Measurements from ENCODE around the gene COL28A1. TPM values are rescaled to one million over a fixed set of nuclear protein-coding genes. Genes with fewer than 3 reads are reported as not detected.

Gene COL28A1
- total RNA-seq, 5 donors from 2014 or later (not counting 1 experiment from before 2014, with no cell fraction given): 0.09 to 0.23 (median 0.19) TPM; not detected in 1

DNA sequence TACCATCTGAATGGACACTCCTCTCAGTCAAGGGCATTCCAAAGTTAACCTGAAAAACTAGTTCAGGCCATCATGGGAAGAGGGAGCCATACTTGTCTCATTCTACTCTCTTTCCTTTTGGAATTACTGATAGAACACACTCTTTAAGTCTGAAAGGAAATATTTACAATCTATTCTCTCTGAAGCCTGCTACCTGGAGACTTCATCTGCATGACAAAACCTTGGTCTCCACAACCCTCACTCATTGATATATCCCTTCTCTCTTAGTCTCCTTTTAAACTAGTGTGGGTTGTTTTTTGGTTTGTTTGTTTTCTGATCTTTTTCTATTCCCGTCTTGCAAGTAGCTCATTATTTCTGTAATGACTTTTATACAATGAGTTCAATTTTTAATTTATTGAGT, 183.8 kb downstream of the COL28A1 start:
- H3K4me3 ChIP-seq (ENCODE audit: control insufficient read depth in 1 of 2, extremely low read depth in 1 of 2, low read length in 1 of 2): no peak overlapping the region
- ATAC-seq (replicated peaks in 1 of 4) (no peak), DNase-seq (no peak)
- ChIA-PET POLR2A (no interaction called here), CTCF (interaction anchor here in 1 of 2 donors (0.9 kb wide), 1 partner anchor 249 kb away, joined by 4 read pairs; no protein-coding TSS in a partner anchor)
- H3K4me1 ChIP-seq (ENCODE audit: control insufficient read depth in 1 of 2, extremely low read depth in 1 of 2, insufficient read depth in 2 of 2, low read length in 2 of 2): no peaks in the 10 kb centered on the region
- Mint-ChIP-seq H3K36me3 (no peaks in the 10 kb centered on the region), H3K27me3 (peaks cover 13 to 20% of the 10 kb centered on the region in 2 donors), H3K4me1 (no peaks in the 10 kb centered on the region), H3K4me3 (no peak overlapping the region), H3K9me3 (peaks cover 0 to 6% (median 0%) of the 10 kb centered on the region in 3 donors), H3K27ac (no peak overlapping the region)
- H3K9me3 ChIP-seq: no peaks in the 10 kb centered on the region
- WGBS (ENCODE audit: insufficient coverage): no CpG with 5 or more reads among the region's 1 CpG
- no peaks in the 10 kb centered on the region for H3K27me3 ChIP-seq (replicated peaks in 1 of 2; ENCODE audit: control insufficient read depth in 2 of 2, extremely low read depth in 1 of 2, insufficient read depth in 2 of 2, low read length in 1 of 2)
- H3K36me3 ChIP-seq (ENCODE audit: control insufficient read depth in 2 of 2, extremely low read depth in 1 of 2, insufficient read depth in 1 of 2, low read length in 1 of 2): no peaks in the 10 kb centered on the region
- H3K27ac ChIP-seq (ENCODE audit: low read length): no peak overlapping the region

DNA sequence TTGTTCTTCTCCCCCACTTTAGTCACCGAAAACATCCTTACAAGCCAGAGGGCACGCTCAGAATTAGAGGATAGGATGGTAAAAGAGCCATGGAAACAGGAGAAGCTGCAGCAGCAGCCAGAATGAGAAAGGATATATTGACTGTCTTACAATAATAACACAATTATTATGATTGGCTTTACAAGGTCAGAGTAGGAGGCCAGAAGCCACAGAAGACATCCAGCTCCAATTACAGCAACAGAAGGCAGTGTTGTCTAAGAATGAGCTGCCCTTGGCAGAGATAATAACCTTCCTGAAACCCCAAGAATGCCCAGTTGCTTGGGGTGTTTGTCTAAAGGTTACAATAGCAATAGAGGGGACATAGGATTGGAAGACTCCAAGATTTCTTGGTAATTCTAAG, 184.5 kb downstream of the COL28A1 start:
- no CpG with 5 or more reads among the region's 2 CpGs for WGBS (ENCODE audit: insufficient coverage)
- H3K4me3 Mint-ChIP-seq: no peak overlapping the region

DNA sequence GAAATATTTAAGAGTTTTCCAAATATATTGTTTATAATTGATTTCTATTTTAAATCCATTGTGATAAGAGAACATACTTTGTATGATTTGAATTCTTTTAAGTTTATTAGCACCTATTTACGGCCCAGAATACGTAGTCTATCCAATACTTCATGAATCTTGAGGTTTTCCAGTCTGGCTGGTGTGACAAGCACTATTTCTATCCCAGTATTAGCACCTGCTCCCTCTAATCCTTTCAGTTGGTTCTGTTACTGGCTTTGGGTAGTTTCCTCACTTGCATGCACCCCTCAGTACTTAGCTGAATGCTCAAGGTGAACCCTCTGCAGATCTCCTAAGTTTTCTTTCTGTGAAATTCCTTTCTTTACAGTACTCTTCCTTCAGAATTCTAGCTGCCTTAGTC, 186.5 kb downstream of the COL28A1 start:
- no peaks in the 10 kb centered on the region for H3K9me3 ChIP-seq
- no peaks in the 10 kb centered on the region for H3K4me1 ChIP-seq (ENCODE audit: control insufficient read depth in 1 of 2, extremely low read depth in 1 of 2, insufficient read depth in 2 of 2, low read length in 2 of 2)
- no peak overlapping the region for H3K27ac ChIP-seq (ENCODE audit: low read length)
- H3K36me3 ChIP-seq (ENCODE audit: control insufficient read depth in 2 of 2, extremely low read depth in 1 of 2, insufficient read depth in 1 of 2, low read length in 1 of 2): no peaks in the 10 kb centered on the region
- Mint-ChIP-seq H3K4me3 (no peak overlapping the region), H3K36me3 (no peaks in the 10 kb centered on the region), H3K9me3 (peaks cover 0 to 6% (median 0%) of the 10 kb centered on the region in 3 donors), H3K27me3 (peaks cover 22 to 28% of the 10 kb centered on the region in 2 donors), H3K27ac (no peak overlapping the region), H3K4me1 (no peaks in the 10 kb centered on the region)
- H3K4me3 ChIP-seq (ENCODE audit: control insufficient read depth in 1 of 2, extremely low read depth in 1 of 2, low read length in 1 of 2): no peak overlapping the region
- ChIA-PET POLR2A (no interaction called here), CTCF (interaction anchor here in 1 of 2 donors (0.7 kb wide), 1 partner anchor 835 kb away, joined by 3 read pairs; no protein-coding TSS in a partner anchor)
- no CpG with 5 or more reads among the region's 2 CpGs for WGBS (ENCODE audit: insufficient coverage)
- DNase-seq (no peak), ATAC-seq (replicated peaks in 1 of 4) (no peak)
- no peaks in the 10 kb centered on the region for H3K27me3 ChIP-seq (replicated peaks in 1 of 2; ENCODE audit: control insufficient read depth in 2 of 2, extremely low read depth in 1 of 2, insufficient read depth in 2 of 2, low read length in 1 of 2)

More for the DNA sequence above, 184.5 kb downstream of the COL28A1 start:
- no peak for ATAC-seq (replicated peaks in 1 of 4)
- no peaks in the 10 kb centered on the region for H3K36me3 ChIP-seq (ENCODE audit: control insufficient read depth in 2 of 2, extremely low read depth in 1 of 2, insufficient read depth in 1 of 2, low read length in 1 of 2)
- no peaks in the 10 kb centered on the region for H3K9me3 ChIP-seq
- no peaks in the 10 kb centered on the region for H3K4me1 ChIP-seq (ENCODE audit: control insufficient read depth in 1 of 2, extremely low read depth in 1 of 2, insufficient read depth in 2 of 2, low read length in 2 of 2)
- H3K27me3 ChIP-seq (replicated peaks in 1 of 2; ENCODE audit: control insufficient read depth in 2 of 2, extremely low read depth in 1 of 2, insufficient read depth in 2 of 2, low read length in 1 of 2): no peaks in the 10 kb centered on the region
- CTCF ChIA-PET: interaction anchor here in 1 of 2 donors (0.7 kb wide), 1 partner anchor 61 kb away, joined by 3 read pairs; no protein-coding TSS in a partner anchor
- no peak overlapping the region for H3K27ac Mint-ChIP-seq
- no peaks in the 10 kb centered on the region for H3K4me1 Mint-ChIP-seq
- POLR2A ChIA-PET: no interaction called here
- no peaks in the 10 kb centered on the region for H3K36me3 Mint-ChIP-seq
- no peak overlapping the region for H3K4me3 ChIP-seq (ENCODE audit: control insufficient read depth in 1 of 2, extremely low read depth in 1 of 2, low read length in 1 of 2)
- H3K27me3 Mint-ChIP-seq: peaks cover 13 to 20% of the 10 kb centered on the region in 2 donors
- H3K9me3 Mint-ChIP-seq: peaks cover 0 to 6% (median 0%) of the 10 kb centered on the region in 3 donors
- DNase-seq: no peak
- no peak overlapping the region for H3K27ac ChIP-seq (ENCODE audit: low read length)

DNA sequence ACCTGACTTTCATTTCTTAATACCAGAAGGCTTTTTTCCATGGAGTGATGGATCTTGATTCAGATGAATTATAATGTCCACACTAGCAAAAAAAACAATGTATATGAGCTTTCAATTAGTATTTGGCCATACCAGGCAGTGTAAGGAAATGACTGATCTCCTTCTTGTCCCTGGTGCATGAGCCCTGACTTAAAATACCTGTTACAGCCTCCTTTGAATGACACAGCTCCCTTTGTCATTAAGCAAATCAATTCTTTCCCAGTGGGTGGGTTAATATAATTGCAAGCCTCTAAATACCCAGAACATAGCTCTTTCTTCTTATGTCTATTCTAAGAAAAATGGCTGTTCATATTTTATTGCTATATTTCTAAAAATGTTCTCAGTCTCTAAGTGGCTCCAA, 188.6 kb downstream of the COL28A1 start:
- H3K4me3 ChIP-seq (ENCODE audit: control insufficient read depth in 1 of 2, extremely low read depth in 1 of 2, low read length in 1 of 2): no peak overlapping the region
- ATAC-seq (replicated peaks in 1 of 4) (no peak), DNase-seq (no peak)
- Mint-ChIP-seq H3K4me3 (no peak overlapping the region), H3K9me3 (peaks cover 0 to 2% (median 0%) of the 10 kb centered on the region in 3 donors), H3K4me1 (no peaks in the 10 kb centered on the region), H3K36me3 (no peaks in the 10 kb centered on the region), H3K27ac (no peak overlapping the region), H3K27me3 (peaks cover 15 to 20% of the 10 kb centered on the region in 2 donors)
- no peaks in the 10 kb centered on the region for H3K36me3 ChIP-seq (ENCODE audit: control insufficient read depth in 2 of 2, extremely low read depth in 1 of 2, insufficient read depth in 1 of 2, low read length in 1 of 2)
- H3K27me3 ChIP-seq (replicated peaks in 1 of 2; ENCODE audit: control insufficient read depth in 2 of 2, extremely low read depth in 1 of 2, insufficient read depth in 2 of 2, low read length in 1 of 2): no peaks in the 10 kb centered on the region
- ChIA-PET CTCF (interaction anchor here in 1 of 2 donors (0.6 kb wide), 1 partner anchor 292 kb away, joined by 4 read pairs; no protein-coding TSS in a partner anchor), POLR2A (no interaction called here)
- H3K4me1 ChIP-seq (ENCODE audit: control insufficient read depth in 1 of 2, extremely low read depth in 1 of 2, insufficient read depth in 2 of 2, low read length in 2 of 2): no peaks in the 10 kb centered on the region
- H3K27ac ChIP-seq (ENCODE audit: low read length): no peak overlapping the region
- H3K9me3 ChIP-seq: no peaks in the 10 kb centered on the region

DNA sequence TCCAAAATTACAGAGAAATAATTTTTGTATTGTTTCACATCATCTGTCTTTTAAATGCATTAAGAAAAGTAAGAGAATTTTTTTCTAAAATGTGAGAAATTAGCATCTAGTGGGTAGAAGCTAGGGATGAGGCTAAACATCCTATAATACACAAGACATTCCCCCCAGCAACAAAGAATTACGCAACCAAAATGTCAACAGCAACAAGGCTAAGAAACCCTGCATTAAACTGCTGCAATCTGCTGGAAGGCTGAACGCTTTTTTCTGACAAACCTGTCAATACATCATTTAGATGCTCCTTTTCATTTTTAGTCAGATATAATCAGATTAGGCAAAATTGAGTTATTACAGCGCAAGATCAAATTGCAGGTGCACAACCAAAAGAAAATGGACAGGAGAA, 191.1 kb downstream of the COL28A1 start:
- Mint-ChIP-seq H3K4me1 (no peaks in the 10 kb centered on the region), H3K36me3 (no peaks in the 10 kb centered on the region), H3K9me3 (no peaks in the 10 kb centered on the region), H3K27ac (no peak overlapping the region), H3K27me3 (peaks cover 15 to 19% of the 10 kb centered on the region in 2 donors), H3K4me3 (no peak overlapping the region)
- ChIA-PET CTCF (interaction anchor here in 1 of 2 donors (1.0 kb wide), 1 partner anchor 245 kb away, joined by 3 read pairs; no protein-coding TSS in a partner anchor), POLR2A (no interaction called here)
- no peaks in the 10 kb centered on the region for H3K9me3 ChIP-seq
- H3K36me3 ChIP-seq (ENCODE audit: control insufficient read depth in 2 of 2, extremely low read depth in 1 of 2, insufficient read depth in 1 of 2, low read length in 1 of 2): no peaks in the 10 kb centered on the region
- no peaks in the 10 kb centered on the region for H3K27me3 ChIP-seq (replicated peaks in 1 of 2; ENCODE audit: control insufficient read depth in 2 of 2, extremely low read depth in 1 of 2, insufficient read depth in 2 of 2, low read length in 1 of 2)
- H3K4me3 ChIP-seq (ENCODE audit: control insufficient read depth in 1 of 2, extremely low read depth in 1 of 2, low read length in 1 of 2): no peak overlapping the region
- H3K27ac ChIP-seq (ENCODE audit: low read length): no peak overlapping the region
- no peaks in the 10 kb centered on the region for H3K4me1 ChIP-seq (ENCODE audit: control insufficient read depth in 1 of 2, extremely low read depth in 1 of 2, insufficient read depth in 2 of 2, low read length in 2 of 2)
- no peak for DNase-seq
- no CpG with 5 or more reads among the region's 3 CpGs for WGBS (ENCODE audit: insufficient coverage)
- ATAC-seq (replicated peaks in 1 of 4): no peak

DNA sequence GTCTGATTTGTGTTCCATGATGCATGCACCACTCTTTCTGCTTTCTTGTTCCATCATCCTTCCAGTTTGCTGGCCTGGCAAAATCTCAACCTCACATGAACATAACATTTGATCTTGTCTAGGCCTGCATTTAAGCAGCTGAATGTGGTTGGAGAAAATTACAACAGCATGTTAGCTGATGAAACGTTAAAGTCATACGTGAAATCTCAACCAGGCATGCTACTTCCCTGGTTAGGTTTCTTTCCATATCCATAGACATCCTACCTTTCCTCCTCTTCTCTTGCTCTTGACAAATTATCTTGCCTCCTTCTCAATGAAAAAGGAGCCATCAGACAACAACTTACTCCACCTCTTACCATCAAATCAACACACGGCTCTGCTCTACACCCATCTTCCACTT, 199.8 kb downstream of the COL28A1 start:
- H3K4me1 ChIP-seq (ENCODE audit: control insufficient read depth in 1 of 2, extremely low read depth in 1 of 2, insufficient read depth in 2 of 2, low read length in 2 of 2): no peaks in the 10 kb centered on the region
- no peak for DNase-seq
- ATAC-seq (replicated peaks in 1 of 4): no peak
- H3K27ac ChIP-seq (ENCODE audit: low read length): no peak overlapping the region
- Mint-ChIP-seq H3K36me3 (no peaks in the 10 kb centered on the region), H3K4me1 (peaks cover 4 to 6% (median 4%) of the 10 kb centered on the region in 3 donors), H3K27ac (no peak overlapping the region), H3K9me3 (no peaks in the 10 kb centered on the region), H3K27me3 (peaks cover 0 to 4% of the 10 kb centered on the region in 2 donors), H3K4me3 (no peak overlapping the region)
- H3K9me3 ChIP-seq: no peaks in the 10 kb centered on the region
- no peaks in the 10 kb centered on the region for H3K27me3 ChIP-seq (replicated peaks in 1 of 2; ENCODE audit: control insufficient read depth in 2 of 2, extremely low read depth in 1 of 2, insufficient read depth in 2 of 2, low read length in 1 of 2)
- no peaks in the 10 kb centered on the region for H3K36me3 ChIP-seq (ENCODE audit: control insufficient read depth in 2 of 2, extremely low read depth in 1 of 2, insufficient read depth in 1 of 2, low read length in 1 of 2)
- POLR2A ChIA-PET: no interaction called here
- 0% methylated on average over 1 of the region's 3 CpGs for WGBS (ENCODE audit: insufficient coverage)
- H3K4me3 ChIP-seq (ENCODE audit: control insufficient read depth in 1 of 2, extremely low read depth in 1 of 2, low read length in 1 of 2): no peak overlapping the region
- CTCF ChIA-PET: no interaction called here

DNA sequence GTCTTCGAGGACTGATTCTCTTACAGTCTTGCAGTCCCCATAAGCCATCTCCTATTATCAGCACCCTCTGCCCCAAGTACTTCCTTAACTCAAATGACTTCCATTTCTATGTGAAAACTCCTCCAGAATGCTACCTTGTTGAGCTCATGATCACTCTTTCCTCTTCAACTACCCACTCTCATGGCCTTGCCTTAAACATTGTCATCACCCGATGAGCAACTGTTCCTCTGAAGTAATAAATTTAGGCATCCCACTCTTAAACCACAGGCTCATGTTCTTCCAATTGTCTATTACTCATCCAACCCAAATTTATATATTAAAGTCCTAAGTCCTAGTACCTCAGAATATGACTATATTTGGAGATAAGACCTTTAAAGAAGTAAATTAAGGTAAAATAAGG, 200.5 kb downstream of the COL28A1 start:
- ATAC-seq (replicated peaks in 1 of 4): no peak
- POLR2A ChIA-PET: no interaction called here
- no peak overlapping the region for H3K4me3 Mint-ChIP-seq
- H3K36me3 Mint-ChIP-seq: no peaks in the 10 kb centered on the region
- Histone ChIP-seq H3K36me3 (ENCODE audit: control insufficient read depth in 2 of 2, extremely low read depth in 1 of 2, insufficient read depth in 1 of 2, low read length in 1 of 2) (no peaks in the 10 kb centered on the region), H3K27ac (ENCODE audit: low read length) (no peak overlapping the region), H3K27me3 (replicated peaks in 1 of 2; ENCODE audit: control insufficient read depth in 2 of 2, extremely low read depth in 1 of 2, insufficient read depth in 2 of 2, low read length in 1 of 2) (no peaks in the 10 kb centered on the region), H3K4me3 (ENCODE audit: control insufficient read depth in 1 of 2, extremely low read depth in 1 of 2, low read length in 1 of 2) (no peak overlapping the region), H3K9me3 (no peaks in the 10 kb centered on the region), H3K4me1 (ENCODE audit: control insufficient read depth in 1 of 2, extremely low read depth in 1 of 2, insufficient read depth in 2 of 2, low read length in 2 of 2) (no peaks in the 10 kb centered on the region)
- no peaks in the 10 kb centered on the region for H3K9me3 Mint-ChIP-seq
- CTCF ChIA-PET: no interaction called here
- H3K27ac Mint-ChIP-seq: no peak overlapping the region
- WGBS (ENCODE audit: insufficient coverage): 80% methylated on average over 1 of the region's 2 CpGs
- no peak for DNase-seq
- H3K4me1 Mint-ChIP-seq: peaks cover 4 to 6% (median 4%) of the 10 kb centered on the region in 3 donors
- H3K27me3 Mint-ChIP-seq: peaks cover 0 to 11% of the 10 kb centered on the region in 2 donors

Data from T-cell (primary cell).